GM21576 (cell line): ENCODE data around the gene CLMN.
"Not testable (repeated sequence)": the region's sequence is repeated elsewhere in the genome, so short reads cannot be mapped to it uniquely, and the experiment has no call there.

Experiments
- ATAC-seq: cut with Tn5 transposase; IDR thresholded peaks from one replicate; pipeline ENCODE4 v1.9.1; 2021; ENCODE audit warnings: mild to moderate bottlenecking, moderate library complexity; ENCODE audit not compliant: unreplicated experiment

CLMN gene

DNA sequence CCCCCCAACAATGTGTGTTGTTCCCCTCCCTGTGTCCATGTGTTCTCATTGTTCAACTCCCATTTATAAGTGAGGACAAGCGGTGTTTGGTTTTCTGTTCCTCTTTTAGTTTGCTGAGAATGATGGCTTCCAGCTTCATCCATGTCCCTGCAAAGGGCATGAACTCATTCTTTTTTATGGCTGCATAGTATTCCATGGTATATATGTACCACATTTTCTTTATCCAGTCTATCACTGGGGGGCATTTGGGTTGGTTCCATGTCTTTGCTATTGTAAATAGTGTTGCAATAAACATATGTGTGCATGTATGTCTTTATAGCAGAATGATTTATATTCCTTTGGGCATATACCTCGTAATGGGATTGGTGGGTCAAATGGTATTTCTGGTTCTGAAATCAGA, 118.0 kb downstream of the CLMN start:
- ATAC-seq, result not testable (repeated sequence)

DNA sequence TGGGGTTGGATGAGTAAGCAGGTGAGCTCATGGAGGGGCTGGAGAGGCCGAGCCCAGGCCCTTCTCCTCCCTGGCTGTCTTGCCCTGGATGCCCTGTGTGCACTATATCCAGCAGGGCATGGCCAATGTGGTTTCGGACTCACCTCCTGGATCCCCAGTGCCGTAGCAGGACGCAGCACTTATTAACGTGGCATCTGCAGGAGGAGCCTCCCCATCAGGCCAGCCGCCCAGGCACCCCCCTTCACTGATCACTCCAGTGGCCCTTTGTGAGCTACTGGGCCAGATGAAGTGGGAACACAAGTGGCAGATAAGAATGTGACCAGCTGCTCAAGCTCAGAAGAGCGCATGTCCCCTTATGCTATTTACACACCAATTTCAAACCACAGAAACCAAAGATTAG, 119.3 kb downstream of the CLMN start:
- ATAC-seq, result no peak

GRCh38 chr14:95199298-95199983, 120.3 kb downstream of the CLMN start:
- ATAC-seq, result no peak

GRCh38 chr14:95198320-95198719, 121.4 kb downstream of the CLMN start:
- ATAC-seq, result no peak

DNA sequence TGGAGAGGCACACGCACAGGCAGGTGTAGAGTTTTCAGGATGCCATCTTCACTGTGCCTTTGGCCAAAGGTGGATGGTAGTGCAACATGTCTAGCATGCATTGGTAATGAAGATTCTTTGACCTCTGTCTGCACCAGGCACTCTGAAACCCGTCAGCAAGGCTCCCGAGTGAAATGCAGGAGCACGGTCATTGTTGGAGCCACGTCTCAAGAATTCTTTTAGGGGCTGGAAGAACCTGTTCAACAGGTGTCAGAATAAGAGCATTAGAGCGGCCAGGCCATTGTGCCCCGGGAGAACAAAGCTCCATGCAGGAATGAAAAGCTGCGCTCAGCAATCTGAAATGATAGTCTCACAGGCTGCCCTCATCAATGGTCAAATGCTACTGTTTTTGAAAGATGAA, 122.2 kb downstream of the CLMN start:
- ATAC-seq, result no peak

GRCh38 chr14:95196826-95197545, 122.7 kb downstream of the CLMN start:
- no peak for ATAC-seq

- ATAC-seq, result no peak
Measured at GRCh38 chr14:95196268-95196667, 123.4 kb downstream of the CLMN start.

DNA sequence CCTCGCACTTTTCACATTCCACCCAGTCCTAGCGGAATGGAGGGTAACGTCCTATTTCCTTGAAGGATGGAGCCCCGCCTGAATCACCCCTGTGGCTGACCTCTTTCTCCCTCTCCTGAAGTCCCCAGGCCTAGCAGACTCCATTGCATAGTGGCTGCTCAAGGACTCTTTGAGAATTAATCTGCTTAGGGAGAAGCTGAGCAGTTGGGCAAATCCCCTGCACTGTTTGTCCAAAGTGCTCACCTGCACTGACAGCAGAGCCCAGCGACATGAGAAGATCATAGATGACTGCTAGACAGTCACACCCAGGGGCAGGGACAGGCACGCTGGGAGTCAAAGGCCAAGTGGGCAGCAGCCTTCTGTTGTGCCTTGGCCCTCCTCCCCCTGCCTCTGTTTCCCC, 124.7 kb downstream of the CLMN start:
- no peak for ATAC-seq

DNA sequence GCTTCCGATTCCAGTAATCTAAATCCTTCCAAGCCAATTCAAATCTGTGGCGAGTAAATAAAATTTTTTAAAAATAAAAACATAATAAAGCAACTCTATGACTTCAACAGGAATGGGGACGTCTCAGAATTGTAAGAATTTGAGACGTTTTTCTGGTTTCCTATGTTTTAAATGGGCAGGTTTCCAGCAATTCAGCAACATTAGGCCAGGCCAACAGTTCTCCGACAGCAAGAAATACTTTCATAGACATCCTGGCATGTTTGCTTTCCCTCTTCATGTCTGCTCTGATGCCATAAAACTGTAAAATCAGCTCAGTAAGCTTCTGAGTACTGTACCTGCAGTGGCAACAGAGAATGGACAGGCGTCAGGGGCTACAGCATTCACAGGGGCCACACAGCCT, 126.6 kb downstream of the CLMN start:
- no peak for ATAC-seq

DNA sequence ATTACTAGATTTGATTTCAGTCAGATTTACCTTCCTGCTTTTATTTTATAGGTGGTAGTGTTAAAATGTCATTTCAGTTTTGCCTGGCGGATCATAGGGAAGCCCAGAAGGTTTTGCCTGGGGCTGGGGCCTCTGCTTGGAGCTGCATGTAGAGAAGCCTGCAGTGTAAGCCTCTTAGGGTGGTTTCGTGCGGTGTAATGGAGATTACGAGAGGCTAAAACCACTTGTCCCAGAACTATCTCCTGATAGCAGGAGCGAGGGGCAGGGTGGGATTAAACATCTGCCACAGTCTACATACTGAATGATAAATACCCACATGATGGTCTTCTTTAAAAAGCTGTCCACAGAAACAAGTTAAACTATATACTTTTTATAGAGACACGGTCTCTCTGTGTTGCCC, 127.4 kb downstream of the CLMN start:
- no peak for ATAC-seq

- ATAC-seq, result no peak
Measured at GRCh38 chr14:95191445-95192199, 128.1 kb downstream of the CLMN start.

GRCh38 chr14:95190857-95191256, 128.9 kb downstream of the CLMN start:
- no peak for ATAC-seq

- no peak for ATAC-seq
Measured at GRCh38 chr14:95190346-95190840, 129.3 kb downstream of the CLMN start.

DNA sequence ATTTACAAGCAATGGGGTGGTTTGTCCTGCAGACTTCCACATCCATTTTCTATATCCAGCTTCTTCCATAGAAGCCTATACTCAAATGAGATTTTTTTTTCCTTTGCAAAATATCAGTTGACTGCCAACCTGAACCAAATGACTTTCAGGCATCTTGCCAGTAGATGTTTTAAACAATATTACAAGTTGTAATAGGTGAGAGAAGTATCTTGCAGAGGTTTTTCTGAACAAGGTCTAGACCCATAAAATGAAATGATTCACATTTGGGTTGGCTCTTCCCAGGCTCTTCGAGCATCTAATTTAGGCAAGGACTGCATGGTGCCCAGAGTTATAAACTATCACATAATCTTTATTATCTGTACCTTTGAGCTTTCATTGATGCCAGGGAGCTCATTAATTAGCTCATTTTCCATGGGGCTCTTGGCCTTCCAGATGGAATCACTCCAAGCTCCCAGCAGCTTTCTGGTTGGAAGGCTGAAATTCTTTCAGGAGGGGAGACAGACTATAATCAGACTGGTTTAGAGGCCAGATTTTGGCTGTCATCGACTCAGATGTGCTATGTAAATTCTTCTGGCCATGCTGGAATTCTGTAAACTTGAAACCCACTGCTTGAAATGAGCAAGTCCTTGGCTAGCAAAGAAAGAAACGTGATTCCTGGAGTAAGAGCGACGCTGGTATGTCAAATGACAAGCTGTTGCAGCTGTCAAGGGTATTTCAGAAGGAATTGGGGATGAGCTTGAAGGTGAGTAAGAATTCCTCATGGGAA, 130.2 kb downstream of the CLMN start:
- no peak for ATAC-seq

DNA sequence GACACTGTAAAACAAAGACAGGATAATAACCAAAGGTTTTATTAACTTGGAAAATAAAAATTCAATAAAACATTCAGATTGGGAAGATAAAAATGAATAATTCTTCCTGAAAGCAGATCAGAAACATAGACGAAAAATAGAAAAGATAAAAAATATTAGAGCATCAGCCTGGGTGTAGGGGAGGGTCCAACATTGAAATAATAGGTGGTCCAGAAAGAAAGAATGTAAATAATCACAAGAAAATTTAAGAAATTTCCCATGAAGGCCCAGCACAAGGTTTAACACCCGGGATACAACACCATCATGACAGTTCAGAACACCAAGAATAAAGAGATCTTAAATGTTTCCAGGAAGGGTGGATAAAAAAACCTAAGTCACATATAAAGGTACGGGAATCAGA, 131.3 kb downstream of the CLMN start:
- no peak for ATAC-seq

DNA sequence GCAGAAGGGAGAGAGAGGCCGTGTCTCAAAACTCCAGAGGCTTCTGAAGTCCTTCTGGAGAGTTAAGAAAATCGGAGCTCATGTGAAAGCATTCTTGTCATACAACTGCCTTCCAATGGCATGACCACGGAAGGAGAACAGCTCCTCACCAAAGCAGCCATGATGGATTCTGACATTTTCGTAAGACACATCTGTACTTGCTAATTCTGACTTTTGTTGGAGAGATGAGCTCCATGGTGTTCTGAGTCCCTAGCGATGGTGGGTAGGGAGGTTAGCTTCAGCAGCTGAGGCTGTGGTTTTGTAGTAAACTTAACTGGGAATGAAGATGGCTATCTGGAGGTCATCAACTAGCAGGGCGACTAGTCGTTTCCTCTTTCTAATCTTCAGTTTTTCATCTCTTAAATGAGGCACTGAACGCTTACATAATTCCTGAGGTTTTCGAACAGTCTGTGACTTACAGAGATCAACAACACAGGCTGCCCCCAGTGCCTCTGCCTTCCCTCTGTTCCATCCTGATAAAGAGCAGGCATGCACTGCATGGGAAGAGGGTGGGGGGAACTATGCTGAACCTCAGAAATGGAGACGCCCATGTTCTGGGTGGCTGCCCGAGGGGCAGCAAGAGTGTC, 133.8 kb downstream of the CLMN start:
- ATAC-seq, result no peak

DNA sequence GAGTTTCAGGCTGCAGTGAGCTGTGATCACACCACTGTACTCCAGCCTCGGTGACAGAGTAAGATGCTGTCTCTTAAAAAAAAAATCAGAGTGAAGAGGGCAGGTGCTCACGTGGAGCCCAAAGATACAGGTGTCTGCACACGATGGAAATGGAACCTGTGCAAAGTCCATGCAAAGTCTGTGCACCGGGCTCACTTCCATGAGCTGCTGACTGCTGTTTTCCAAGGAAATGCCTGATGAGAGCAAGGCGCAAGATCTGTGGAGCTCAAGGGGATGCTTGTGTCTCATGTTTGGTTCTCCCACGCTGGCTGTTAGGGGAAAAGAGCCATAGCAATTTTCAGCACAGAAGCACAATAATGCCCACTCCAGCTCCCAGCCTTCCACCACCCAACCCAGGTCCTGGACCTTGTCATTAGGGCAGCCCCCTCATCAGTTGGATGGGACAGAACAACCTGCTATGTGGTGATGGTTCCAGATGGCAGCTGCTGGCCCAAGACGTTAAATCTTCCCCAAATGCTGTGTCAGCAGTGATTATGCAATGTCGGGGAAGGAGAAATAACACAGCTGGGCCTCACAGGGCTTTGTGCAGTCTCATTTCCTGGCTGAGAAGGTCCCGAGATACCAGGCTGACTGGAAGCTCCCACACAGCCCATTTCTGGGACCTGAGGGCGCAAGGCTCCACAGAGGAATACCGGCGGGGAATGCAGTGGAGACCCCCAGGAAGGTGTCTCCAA, 134.5 kb downstream of the CLMN start:
- no peak for ATAC-seq

DNA sequence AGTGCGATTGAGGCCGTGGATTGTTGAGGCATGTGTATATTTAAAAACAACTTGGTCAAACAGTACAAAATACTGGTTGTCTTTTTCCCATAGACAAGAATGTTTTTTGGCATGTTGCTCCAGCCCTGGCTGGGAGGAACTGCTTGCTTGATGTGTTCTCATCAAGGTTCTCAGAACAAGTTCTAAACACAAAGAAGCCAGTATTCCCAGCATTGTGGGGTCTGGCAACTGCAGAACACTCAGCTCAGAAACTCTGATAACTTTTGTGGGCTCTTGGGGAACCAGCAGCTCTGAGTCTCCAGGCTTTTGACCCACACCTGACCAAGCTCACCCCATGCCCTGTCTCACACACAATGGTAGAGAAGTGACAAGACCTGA, 135.3 kb downstream of the CLMN start:
- ATAC-seq, result no peak

- ATAC-seq, result no peak
Measured at GRCh38 chr14:95183532-95184412, 135.9 kb downstream of the CLMN start.
